Measurements from ENCODE around the gene SLC38A8.

The SLC38A8 gene

GRCh38 chr16:83971165-83972130, 71.1 kb downstream of the SLC38A8 start:
- Histone ChIP-seq H3K36me3 (ENCODE audit: insufficient read depth, low read depth, low read length) (no peaks in the 10 kb centered on the region), H3K27ac (ENCODE audit: low read length) (no peak overlapping the region), H3K9me3 (ENCODE audit: insufficient read depth, low read depth, low read length) (no peaks in the 10 kb centered on the region), H3K27me3 (ENCODE audit: insufficient read depth, low read length) (peaks cover 16% of the 10 kb centered on the region), H3K4me3 (ENCODE audit: low read length) (no peak overlapping the region), H3K4me1 (ENCODE audit: insufficient read depth, low read length) (no peaks in the 10 kb centered on the region; the same call in 1 of the 2 replicates), H3K9ac (ENCODE audit: low read depth, low read length) (no peak overlapping the region)

DNA sequence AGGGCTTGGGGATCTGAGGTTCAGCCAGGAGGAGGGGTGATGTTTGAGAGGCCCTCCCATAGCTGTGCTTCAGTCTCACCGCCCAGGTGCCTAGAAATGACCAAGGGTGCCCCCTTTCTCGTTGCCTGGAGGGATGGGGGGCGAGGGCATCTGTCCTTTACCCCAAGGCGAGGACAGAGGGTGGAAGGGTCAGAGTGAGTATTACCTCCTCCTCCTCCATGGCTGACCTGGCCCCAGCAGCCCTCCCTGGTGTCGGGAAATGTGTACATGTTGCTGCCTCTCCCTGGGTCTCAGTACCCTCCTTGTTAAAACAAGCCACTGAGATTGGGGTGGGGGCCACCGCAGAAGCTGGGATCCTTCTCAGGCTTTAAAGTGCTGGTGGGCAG, 72.2 kb downstream of the SLC38A8 start:
- Histone ChIP-seq H3K27me3 (ENCODE audit: insufficient read depth, low read length) (peaks cover 16% of the 10 kb centered on the region), H3K9ac (ENCODE audit: low read depth, low read length) (no peak overlapping the region), H3K4me3 (ENCODE audit: low read length) (no peak overlapping the region), H3K36me3 (ENCODE audit: insufficient read depth, low read depth, low read length) (no peaks in the 10 kb centered on the region), H3K4me1 (ENCODE audit: insufficient read depth, low read length) (no peaks in the 10 kb centered on the region; the same call in 1 of the 2 replicates), H3K9me3 (ENCODE audit: insufficient read depth, low read depth, low read length) (no peaks in the 10 kb centered on the region), H3K27ac (ENCODE audit: low read length) (no peak overlapping the region)

DNA sequence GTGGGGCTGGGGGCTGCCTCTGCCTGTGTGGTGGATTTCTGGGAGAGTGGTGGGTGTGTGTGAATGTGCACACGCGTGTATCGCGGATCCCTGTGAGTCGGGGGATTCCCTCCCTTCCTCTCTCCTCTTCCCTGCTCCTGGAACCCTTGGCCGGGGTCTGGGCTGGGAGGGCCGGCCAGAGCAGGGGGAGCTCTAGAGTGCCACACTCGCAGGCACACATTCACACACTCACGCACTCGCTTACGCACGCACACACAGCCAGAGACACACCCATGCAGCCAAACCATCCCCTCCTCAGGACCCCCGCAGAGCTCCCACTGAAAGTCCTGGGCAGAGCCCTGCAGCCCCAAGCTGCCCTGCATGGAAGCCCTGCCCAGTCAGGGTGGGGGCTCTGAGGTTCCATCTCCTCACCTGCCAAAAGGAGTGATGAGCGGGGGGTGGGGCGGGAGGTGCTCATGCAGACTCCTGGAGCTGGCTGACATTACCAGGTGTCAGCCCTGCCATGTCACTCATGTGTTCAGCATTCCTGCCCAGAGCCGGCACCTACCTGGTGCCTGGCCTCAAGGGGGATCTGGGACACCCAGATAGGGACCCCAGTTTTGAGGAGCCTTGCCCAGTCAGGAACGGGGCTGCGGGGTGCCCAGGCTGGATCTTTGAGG, 72.7 kb downstream of the SLC38A8 start:
- H3K36me3 ChIP-seq (ENCODE audit: insufficient read depth, low read depth, low read length) = no peaks in the 10 kb centered on the region
- H3K4me1 ChIP-seq (ENCODE audit: insufficient read depth, low read length) = no peaks in the 10 kb centered on the region; the same call in 1 of the 2 replicates
- H3K9me3 ChIP-seq (ENCODE audit: insufficient read depth, low read depth, low read length) = no peaks in the 10 kb centered on the region
- H3K27ac ChIP-seq (ENCODE audit: low read length) = no peak overlapping the region
- no peak overlapping the region for H3K9ac ChIP-seq (ENCODE audit: low read depth, low read length)
- peaks cover 16% of the 10 kb centered on the region for H3K27me3 ChIP-seq (ENCODE audit: insufficient read depth, low read length)
- H3K4me3 ChIP-seq (ENCODE audit: low read length) = peak overlapping the region; percentile 20; the same call in 1 of the 2 replicates

DNA sequence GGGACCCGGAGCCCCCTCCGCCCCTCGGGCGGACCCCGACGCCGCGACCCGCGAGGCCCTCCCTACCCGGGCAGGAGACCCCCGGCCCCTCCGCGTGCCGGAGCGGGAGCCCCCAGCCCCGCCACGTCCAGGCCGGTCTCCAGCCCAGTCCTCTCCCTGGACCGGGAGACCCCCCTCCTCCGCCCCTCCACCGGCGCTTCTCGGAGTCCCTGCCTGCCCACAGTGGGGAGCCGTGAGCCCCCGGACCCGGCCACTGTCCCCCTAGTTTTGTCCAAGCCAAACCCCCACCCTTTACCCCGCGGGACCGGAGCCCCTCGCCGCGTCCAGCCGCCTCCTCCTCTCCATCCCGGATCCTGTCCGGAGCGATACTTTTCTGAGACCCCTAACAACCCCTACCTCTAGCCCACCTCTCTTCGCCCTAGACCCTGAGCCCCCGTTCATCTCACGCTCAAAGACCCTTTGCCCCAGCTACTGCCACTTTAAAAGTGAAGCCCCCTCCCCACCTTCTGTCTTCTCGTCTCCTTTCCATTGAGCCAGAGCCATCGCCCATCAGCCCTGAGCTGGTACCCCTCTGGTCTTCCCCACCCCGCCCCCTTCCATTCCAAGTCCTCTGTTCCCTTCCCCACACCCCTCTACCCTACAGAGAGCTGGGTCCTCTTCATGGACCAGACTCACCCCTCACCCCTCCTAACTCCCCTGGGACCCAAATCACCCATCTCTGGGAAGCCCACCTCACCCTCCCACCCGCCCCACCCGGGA, 73.5 kb downstream of the SLC38A8 start:
- Histone ChIP-seq H3K36me3 (ENCODE audit: insufficient read depth, low read depth, low read length) (no peaks in the 10 kb centered on the region), H3K4me3 (ENCODE audit: low read length) (peak overlapping the region; percentile 72), H3K9ac (ENCODE audit: low read depth, low read length) (no peak overlapping the region), H3K27me3 (ENCODE audit: insufficient read depth, low read length) (peaks cover 16% of the 10 kb centered on the region), H3K9me3 (ENCODE audit: insufficient read depth, low read depth, low read length) (no peaks in the 10 kb centered on the region), H3K27ac (ENCODE audit: low read length) (no peak overlapping the region), H3K4me1 (ENCODE audit: insufficient read depth, low read length) (no peaks in the 10 kb centered on the region; the same call in 1 of the 2 replicates)

GRCh38 chr16:83968306-83968851, 74.2 kb downstream of the SLC38A8 start:
- H3K9me3 ChIP-seq (ENCODE audit: insufficient read depth, low read depth, low read length) = no peaks in the 10 kb centered on the region
- H3K27ac ChIP-seq (ENCODE audit: low read length) = no peak overlapping the region
- no peaks in the 10 kb centered on the region for H3K36me3 ChIP-seq (ENCODE audit: insufficient read depth, low read depth, low read length)
- peaks cover 16% of the 10 kb centered on the region for H3K27me3 ChIP-seq (ENCODE audit: insufficient read depth, low read length)
- peak overlapping the region; percentile 72; the same call in 1 of the 2 replicates for H3K4me3 ChIP-seq (ENCODE audit: low read length)
- H3K4me1 ChIP-seq (ENCODE audit: insufficient read depth, low read length) = no peaks in the 10 kb centered on the region; the same call in 1 of the 2 replicates
- no peak overlapping the region for H3K9ac ChIP-seq (ENCODE audit: low read depth, low read length)

DNA sequence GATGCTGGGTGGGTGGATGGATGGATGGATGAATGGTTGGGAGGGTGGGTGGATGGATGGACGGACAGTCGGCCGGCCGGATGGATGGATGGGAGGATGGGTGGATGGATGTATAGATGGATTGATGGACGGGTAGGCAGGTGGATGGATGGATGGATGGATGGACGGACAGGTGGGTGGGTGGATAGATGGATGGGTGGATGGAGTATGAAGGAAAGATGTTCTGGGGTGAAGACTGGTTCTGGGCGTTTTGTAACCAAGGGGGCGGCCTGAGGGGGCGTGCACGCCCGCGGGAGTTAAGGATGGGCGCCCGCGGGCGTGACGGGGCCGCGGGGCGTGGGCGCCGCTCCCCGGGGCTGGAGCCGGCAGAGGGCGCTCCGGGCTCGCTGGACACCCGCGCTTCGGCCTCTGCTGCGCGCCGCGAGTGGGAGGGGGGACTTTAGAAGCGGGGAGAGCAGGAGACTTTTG, 74.7 kb downstream of the SLC38A8 start, which contains the start of gene NECAB2:
TSS of gene NECAB2 (plus strand) at position 407 of the 468 bp plus-strand sequence. CDS start 405 bp downstream, outside the sequence.
- no peaks in the 10 kb centered on the region for H3K9me3 ChIP-seq (ENCODE audit: insufficient read depth, low read depth, low read length)
- no peaks in the 10 kb centered on the region for H3K36me3 ChIP-seq (ENCODE audit: insufficient read depth, low read depth, low read length)
- no peak within 1 kb of the TSS for H3K9ac ChIP-seq (ENCODE audit: low read depth, low read length)
- H3K4me3 ChIP-seq (ENCODE audit: low read length) = peak within 1 kb of the TSS; percentile 72
- no peak within 1 kb of the TSS for H3K27ac ChIP-seq (ENCODE audit: low read length)
- no peaks in the 10 kb centered on the region; the same call in 1 of the 2 replicates for H3K4me1 ChIP-seq (ENCODE audit: insufficient read depth, low read length)
- peaks cover 16% of the 10 kb centered on the region for H3K27me3 ChIP-seq (ENCODE audit: insufficient read depth, low read length)

- Histone ChIP-seq H3K27me3 (ENCODE audit: insufficient read depth, low read length) (peaks cover 16% of the 10 kb centered on the region), H3K4me3 (ENCODE audit: low read length) (no peak overlapping the region), H3K9me3 (ENCODE audit: insufficient read depth, low read depth, low read length) (no peaks in the 10 kb centered on the region), H3K36me3 (ENCODE audit: insufficient read depth, low read depth, low read length) (no peaks in the 10 kb centered on the region), H3K27ac (ENCODE audit: low read length) (no peak overlapping the region), H3K9ac (ENCODE audit: low read depth, low read length) (no peak overlapping the region), H3K4me1 (ENCODE audit: insufficient read depth, low read length) (no peaks in the 10 kb centered on the region; the same call in 1 of the 2 replicates)
These were observed 75.5 kb downstream of the SLC38A8 start for GRCh38 chr16:83967091-83967490.

- H3K9ac ChIP-seq (ENCODE audit: low read depth, low read length) = no peak overlapping the region
- H3K36me3 ChIP-seq (ENCODE audit: insufficient read depth, low read depth, low read length) = no peaks in the 10 kb centered on the region
- no peaks in the 10 kb centered on the region; the same call in 1 of the 2 replicates for H3K4me1 ChIP-seq (ENCODE audit: insufficient read depth, low read length)
- H3K9me3 ChIP-seq (ENCODE audit: insufficient read depth, low read depth, low read length) = no peaks in the 10 kb centered on the region
- H3K4me3 ChIP-seq (ENCODE audit: low read length) = no peak overlapping the region
- H3K27me3 ChIP-seq (ENCODE audit: insufficient read depth, low read length) = peaks cover 16% of the 10 kb centered on the region
- H3K27ac ChIP-seq (ENCODE audit: low read length) = no peak overlapping the region
These were observed 76.4 kb downstream of the SLC38A8 start for GRCh38 chr16:83966153-83966696.

DNA sequence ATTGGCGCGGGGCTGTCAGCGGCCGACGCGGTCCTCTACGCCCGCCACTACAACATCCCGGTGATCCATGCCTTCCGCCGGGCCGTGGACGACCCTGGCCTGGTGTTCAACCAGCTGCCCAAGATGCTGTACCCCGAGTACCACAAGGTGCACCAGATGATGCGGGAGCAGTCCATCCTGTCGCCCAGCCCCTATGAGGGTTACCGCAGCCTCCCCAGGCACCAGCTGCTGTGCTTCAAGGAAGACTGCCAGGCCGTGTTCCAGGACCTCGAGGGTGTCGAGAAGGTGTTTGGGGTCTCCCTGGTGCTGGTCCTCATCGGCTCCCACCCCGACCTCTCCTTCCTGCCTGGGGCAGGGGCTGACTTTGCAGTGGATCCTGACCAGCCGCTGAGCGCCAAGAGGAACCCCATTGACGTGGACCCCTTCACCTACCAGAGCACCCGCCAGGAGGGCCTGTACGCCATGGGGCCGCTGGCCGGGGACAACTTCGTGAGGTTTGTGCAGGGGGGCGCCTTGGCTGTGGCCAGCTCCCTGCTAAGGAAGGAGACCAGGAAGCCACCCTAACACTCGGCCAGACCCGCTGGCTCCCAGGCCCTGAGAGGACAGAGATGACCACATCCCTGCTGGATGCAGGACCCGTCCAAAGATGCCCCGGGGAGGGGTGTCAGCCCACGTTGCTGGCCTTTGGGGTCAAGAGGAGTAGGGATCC, 77.0 kb downstream of the SLC38A8 start:
- Histone ChIP-seq H3K4me1 (ENCODE audit: insufficient read depth, low read length) (no peaks in the 10 kb centered on the region; the same call in 1 of the 2 replicates), H3K9me3 (ENCODE audit: insufficient read depth, low read depth, low read length) (no peaks in the 10 kb centered on the region), H3K9ac (ENCODE audit: low read depth, low read length) (no peak overlapping the region), H3K27ac (ENCODE audit: low read length) (no peak overlapping the region), H3K36me3 (ENCODE audit: insufficient read depth, low read depth, low read length) (no peaks in the 10 kb centered on the region), H3K27me3 (ENCODE audit: insufficient read depth, low read length) (peaks cover 16% of the 10 kb centered on the region), H3K4me3 (ENCODE audit: low read length) (no peak overlapping the region)

GRCh38 chr16:83964684-83965443, 77.7 kb downstream of the SLC38A8 start:
- Histone ChIP-seq H3K27me3 (ENCODE audit: insufficient read depth, low read length) (peaks cover 11% of the 10 kb centered on the region), H3K36me3 (ENCODE audit: insufficient read depth, low read depth, low read length) (no peaks in the 10 kb centered on the region), H3K4me1 (ENCODE audit: insufficient read depth, low read length) (no peaks in the 10 kb centered on the region; the same call in 1 of the 2 replicates), H3K4me3 (ENCODE audit: low read length) (no peak overlapping the region), H3K9ac (ENCODE audit: low read depth, low read length) (no peak overlapping the region), H3K9me3 (ENCODE audit: insufficient read depth, low read depth, low read length) (no peaks in the 10 kb centered on the region), H3K27ac (ENCODE audit: low read length) (no peak overlapping the region)
